Natural killer cell (primary cell): ENCODE results near the gene MOG. TPM values are rescaled to one million over a fixed set of nuclear protein-coding genes. Genes with fewer than 3 reads are reported as not detected.
A peak's percentile ranks its signal among the peaks of the same experiment; 100 is the strongest.

Experiments used
- ATAC-seq, 3 donors: fragments of 150-1000 bp in 2 of 3; fragments of 200-7000 bp in 1 of 3; cut with Tn5 transposase; 1 replicate in 1 of 3; 2 replicates in 2 of 3; pipeline ENCODE4 v1.10.0; 2021; ENCODE audit warnings: mild to moderate bottlenecking in 2 of 3, moderate library complexity in 2 of 3
- DNase-seq, 2 donors: peaks; one replicate each; pipeline versions ENCODE4 v3.0.0 to v3.0.0-alpha.2; 2013 to 2021; ENCODE audit warnings: mixed read lengths in 1 of 2
- H3K27ac ChIP-seq: one replicate; pipeline ENCODE4 v1.5.1; 2013; ENCODE audit warnings: mild to moderate bottlenecking, low read length
- H3K27me3 ChIP-seq: one replicate; pipeline ENCODE4 v1.6.1; 2013; ENCODE audit warnings: low read length; ENCODE audit not compliant: control insufficient read depth, insufficient read depth
- H3K36me3 ChIP-seq: one replicate; pipeline ENCODE4 v1.6.1; 2013; ENCODE audit warnings: low read length; ENCODE audit not compliant: control insufficient read depth, insufficient read depth
- H3K4me1 ChIP-seq: one replicate; pipeline ENCODE4 v1.6.1; 2013; ENCODE audit warnings: low read length; ENCODE audit not compliant: control insufficient read depth, insufficient read depth
- H3K4me3 ChIP-seq: one replicate; pipeline ENCODE4 v1.5.1; 2013; ENCODE audit warnings: low read length
- H3K9me3 ChIP-seq: one replicate; pipeline ENCODE4 v1.6.1; 2013; ENCODE audit warnings: low read length; ENCODE audit not compliant: control insufficient read depth, insufficient read depth
- H3K27ac Mint-ChIP-seq, 2 donors: one replicate each; pipeline ENCODE4 v1.8.0; 2022; ENCODE audit warnings: mild to moderate bottlenecking in 2 of 2, mixed read lengths in 2 of 2, moderate library complexity in 1 of 2
- H3K27me3 Mint-ChIP-seq, 2 donors: one replicate each; pipeline ENCODE4 v1.8.0; 2022; ENCODE audit warnings: low read depth in 2 of 2, mixed read lengths in 2 of 2
- H3K36me3 Mint-ChIP-seq: one replicate; pipeline ENCODE4 v1.8.0; 2022; ENCODE audit warnings: mixed read lengths
- H3K4me1 Mint-ChIP-seq, 2 donors: one replicate each; pipeline ENCODE4 v1.8.0; 2022; ENCODE audit warnings: mixed read lengths in 2 of 2
- H3K4me3 Mint-ChIP-seq: one replicate; pipeline ENCODE4 v1.8.0; 2022; ENCODE audit warnings: mild to moderate bottlenecking, moderate library complexity, mixed read lengths
- H3K9me3 Mint-ChIP-seq, 2 donors: one replicate each; pipeline ENCODE4 v1.8.0; 2022; ENCODE audit warnings: mixed read lengths in 2 of 2
- WGBS: methylation state at CpG from one replicate; pipeline ENCODE4 v1.1.7; 2013; ENCODE audit warnings: missing lambda C conversion rate; ENCODE audit not compliant: insufficient coverage; 5-methylcytosine and 5-hydroxymethylcytosine counted together
- intact Hi-C: fragments of 100-400 bp; cut with micrococcal nuclease; formaldehyde crosslinking; loops from one replicate; pipeline ENCODE4 v1.14.2; 2022
- total RNA-seq, 4 donors: library from RNA; stranded (reverse); fragments of 120-200 nt in 1 of 4; gene quantifications; one replicate each; pipeline versions ENCODE4 v1.2.3 to v1.2.4, GENCODE V29; 2013 to 2022
- TF ChIP-seq, protein P1 (sequence below): fragments of 200-600 bp; IDR thresholded peaks from one replicate; pipeline ENCODE4 v1.8.0; 2022; ENCODE audit warnings: antibody characterized with exemption

Gene MOG
- total RNA-seq, 3 donors from 2014 or later (not counting 1 experiment from before 2014, with no cell fraction given) = not detected

- DNase-seq = no peak
- no peaks in the 10 kb centered on the region for H3K36me3 Mint-ChIP-seq
- no peaks in the 10 kb centered on the region for H3K9me3 ChIP-seq
- H3K27me3 ChIP-seq = no peaks in the 10 kb centered on the region
- no peak overlapping the region for H3K4me3 ChIP-seq
- H3K9me3 Mint-ChIP-seq = no peaks in the 10 kb centered on the region
- intact Hi-C loops = no loop called here
- no peak overlapping the region for H3K4me3 Mint-ChIP-seq
- no peak for ATAC-seq
- no peak overlapping the region for H3K27ac ChIP-seq
- TF ChIP-seq, protein P1, sequence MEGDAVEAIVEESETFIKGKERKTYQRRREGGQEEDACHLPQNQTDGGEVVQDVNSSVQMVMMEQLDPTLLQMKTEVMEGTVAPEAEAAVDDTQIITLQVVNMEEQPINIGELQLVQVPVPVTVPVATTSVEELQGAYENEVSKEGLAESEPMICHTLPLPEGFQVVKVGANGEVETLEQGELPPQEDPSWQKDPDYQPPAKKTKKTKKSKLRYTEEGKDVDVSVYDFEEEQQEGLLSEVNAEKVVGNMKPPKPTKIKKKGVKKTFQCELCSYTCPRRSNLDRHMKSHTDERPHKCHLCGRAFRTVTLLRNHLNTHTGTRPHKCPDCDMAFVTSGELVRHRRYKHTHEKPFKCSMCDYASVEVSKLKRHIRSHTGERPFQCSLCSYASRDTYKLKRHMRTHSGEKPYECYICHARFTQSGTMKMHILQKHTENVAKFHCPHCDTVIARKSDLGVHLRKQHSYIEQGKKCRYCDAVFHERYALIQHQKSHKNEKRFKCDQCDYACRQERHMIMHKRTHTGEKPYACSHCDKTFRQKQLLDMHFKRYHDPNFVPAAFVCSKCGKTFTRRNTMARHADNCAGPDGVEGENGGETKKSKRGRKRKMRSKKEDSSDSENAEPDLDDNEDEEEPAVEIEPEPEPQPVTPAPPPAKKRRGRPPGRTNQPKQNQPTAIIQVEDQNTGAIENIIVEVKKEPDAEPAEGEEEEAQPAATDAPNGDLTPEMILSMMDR = no peak
- no peak overlapping the region for H3K27ac Mint-ChIP-seq
- H3K27me3 Mint-ChIP-seq = peaks cover 0 to 7% of the 10 kb centered on the region in 2 donors
- no peaks in the 10 kb centered on the region for H3K36me3 ChIP-seq
- H3K4me1 ChIP-seq = no peaks in the 10 kb centered on the region
- peaks cover 0 to 4% of the 10 kb centered on the region in 2 donors for H3K4me1 Mint-ChIP-seq
- 79% methylated on average over 14 of the region's 15 CpGs for WGBS
Observed at GRCh38 chr6:29685718-29686326, 28.9 kb downstream of the MOG start.

- Mint-ChIP-seq H3K36me3 (peaks cover 6% of the 10 kb centered on the region), H3K27me3 (peaks cover 0 to 9% of the 10 kb centered on the region in 2 donors), H3K9me3 (peaks cover 4 to 5% of the 10 kb centered on the region in 2 donors), H3K4me1 (no peaks in the 10 kb centered on the region), H3K4me3 (no peak overlapping the region), H3K27ac (no peak overlapping the region)
- H3K36me3 ChIP-seq = no peaks in the 10 kb centered on the region
- no peaks in the 10 kb centered on the region for H3K27me3 ChIP-seq
- no peak overlapping the region for H3K4me3 ChIP-seq
- DNase-seq = no peak
- intact Hi-C loops = no loop called here
- TF ChIP-seq, protein P1 = no peak
- peaks cover 3% of the 10 kb centered on the region for H3K9me3 ChIP-seq
- no peaks in the 10 kb centered on the region for H3K4me1 ChIP-seq
- 24% methylated on average over 3 of the region's 3 CpGs for WGBS
- H3K27ac ChIP-seq = no peak overlapping the region
- no peak for ATAC-seq
Observed at GRCh38 chr6:29694637-29695036, 37.7 kb downstream of the MOG start.

DNA sequence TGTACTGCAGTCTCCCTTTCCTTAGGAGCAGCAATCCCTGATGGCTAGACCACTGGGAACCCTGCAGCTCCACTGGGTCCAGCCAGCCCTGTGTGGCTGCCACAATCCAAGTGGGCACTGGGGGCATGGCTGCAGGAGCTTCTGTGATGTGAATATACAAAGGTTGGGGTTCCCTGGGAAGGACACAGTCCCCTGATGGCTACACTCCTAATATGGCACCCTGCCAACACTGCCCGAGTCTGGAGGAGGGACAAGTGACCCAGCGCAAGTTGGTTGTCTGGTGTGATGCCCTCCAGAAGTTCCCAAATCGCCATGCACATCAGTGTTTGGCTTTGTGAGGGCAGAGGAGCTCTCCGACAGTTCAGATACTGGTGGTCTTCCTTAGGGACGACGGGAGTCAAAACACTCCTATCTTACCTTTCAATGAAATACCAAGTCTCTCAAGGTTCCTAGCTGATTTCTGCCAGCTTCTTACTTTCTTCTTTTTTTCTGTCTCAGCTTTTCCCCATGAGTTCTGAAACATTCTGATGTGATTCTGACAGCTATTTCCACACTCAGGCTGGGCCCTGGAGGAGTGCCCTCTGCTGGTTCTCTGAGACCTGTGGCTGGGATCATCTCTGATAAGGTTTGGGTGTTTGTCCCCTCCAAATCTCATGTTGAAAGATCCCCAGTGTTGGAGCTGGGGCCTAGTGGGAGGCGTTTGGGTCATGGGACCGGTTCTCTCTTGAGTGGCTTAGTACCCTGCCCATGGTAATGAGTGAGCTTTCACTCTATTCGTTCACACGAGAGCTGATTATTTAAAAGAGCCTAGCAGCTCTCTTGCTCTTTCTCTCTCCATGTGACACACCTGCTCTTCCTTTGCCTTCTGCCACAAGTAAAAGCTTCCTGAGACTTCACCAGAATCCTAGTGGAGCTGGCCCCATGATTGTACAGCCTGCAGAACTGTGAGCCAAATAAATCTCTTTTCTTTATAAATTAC, 39.5 kb downstream of the MOG start:
- Histone ChIP-seq H3K4me1 (no peaks in the 10 kb centered on the region), H3K27me3 (no peaks in the 10 kb centered on the region), H3K27ac (no peak overlapping the region), H3K36me3 (no peaks in the 10 kb centered on the region), H3K9me3 (peaks cover 3% of the 10 kb centered on the region), H3K4me3 (no peak overlapping the region)
- intact Hi-C loops = no loop called here
- TF ChIP-seq, protein P1 = no peak
- Mint-ChIP-seq H3K9me3 (peaks cover 4 to 5% of the 10 kb centered on the region in 2 donors), H3K4me3 (no peak overlapping the region), H3K4me1 (no peaks in the 10 kb centered on the region), H3K27me3 (peaks cover 0 to 12% of the 10 kb centered on the region in 2 donors), H3K36me3 (peaks cover 6% of the 10 kb centered on the region), H3K27ac (no peak overlapping the region)
- DNase-seq (no peak), ATAC-seq (peak in 1 of 3 donors; percentile 38)
- 78% methylated on average over 10 of the region's 10 CpGs for WGBS
